PC-9 (cell line): ENCODE results near the gene ATP1A3.

ENCODE experiments used
- EZH2 ChIP-seq: fragments of 200-600 bp; sonication (generic); IDR thresholded peaks from 2 replicates; pipeline ENCODE4 v1.8.0; 2017; ENCODE audit warnings: antibody characterized with exemption, low read depth
- TF ChIP-seq, protein P1 (sequence below): fragments of 200-600 bp; sonication (generic); conservative IDR thresholded peaks from 2 replicates; pipeline ENCODE4 v1.6.1; 2017; ENCODE audit warnings: mixed run types, antibody characterized with exemption, mild to moderate bottlenecking, moderate library complexity

DNA sequence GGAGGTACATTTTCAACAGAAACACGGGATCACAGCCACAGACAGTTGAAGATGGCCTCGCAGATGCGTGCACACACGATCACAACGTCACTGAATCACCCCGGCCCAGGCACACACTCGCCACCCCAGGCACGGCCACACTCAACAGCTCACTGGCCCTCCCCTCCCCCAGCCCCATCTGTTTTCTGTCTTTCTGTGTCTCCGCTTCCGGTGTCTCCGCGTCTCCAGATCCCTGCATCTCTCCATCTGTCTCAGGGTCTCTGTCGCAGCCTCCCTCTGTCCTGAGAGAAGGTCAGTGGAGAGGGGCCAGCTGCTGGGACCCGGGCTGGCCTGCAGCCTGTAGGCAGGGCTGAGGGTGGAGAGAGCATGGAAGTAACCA, 3.8 kb upstream of the ATP1A3 start:
- TF ChIP-seq, protein P1, sequence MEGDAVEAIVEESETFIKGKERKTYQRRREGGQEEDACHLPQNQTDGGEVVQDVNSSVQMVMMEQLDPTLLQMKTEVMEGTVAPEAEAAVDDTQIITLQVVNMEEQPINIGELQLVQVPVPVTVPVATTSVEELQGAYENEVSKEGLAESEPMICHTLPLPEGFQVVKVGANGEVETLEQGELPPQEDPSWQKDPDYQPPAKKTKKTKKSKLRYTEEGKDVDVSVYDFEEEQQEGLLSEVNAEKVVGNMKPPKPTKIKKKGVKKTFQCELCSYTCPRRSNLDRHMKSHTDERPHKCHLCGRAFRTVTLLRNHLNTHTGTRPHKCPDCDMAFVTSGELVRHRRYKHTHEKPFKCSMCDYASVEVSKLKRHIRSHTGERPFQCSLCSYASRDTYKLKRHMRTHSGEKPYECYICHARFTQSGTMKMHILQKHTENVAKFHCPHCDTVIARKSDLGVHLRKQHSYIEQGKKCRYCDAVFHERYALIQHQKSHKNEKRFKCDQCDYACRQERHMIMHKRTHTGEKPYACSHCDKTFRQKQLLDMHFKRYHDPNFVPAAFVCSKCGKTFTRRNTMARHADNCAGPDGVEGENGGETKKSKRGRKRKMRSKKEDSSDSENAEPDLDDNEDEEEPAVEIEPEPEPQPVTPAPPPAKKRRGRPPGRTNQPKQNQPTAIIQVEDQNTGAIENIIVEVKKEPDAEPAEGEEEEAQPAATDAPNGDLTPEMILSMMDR = no peak
- no peak for TF ChIP-seq EZH2
